GM19328 (cell line): ENCODE results near the gene DYSF.

Experiments used
- ATAC-seq: cut with Tn5 transposase; IDR thresholded peaks from one replicate; pipeline ENCODE4 v1.9.1; 2021; ENCODE audit warnings: mild to moderate bottlenecking, moderate library complexity; ENCODE audit not compliant: unreplicated experiment

DYSF gene

GRCh38 chr2:71714601-71715240 lies 261.4 kb downstream of the DYSF start:
- ATAC-seq, result no peak

DNA sequence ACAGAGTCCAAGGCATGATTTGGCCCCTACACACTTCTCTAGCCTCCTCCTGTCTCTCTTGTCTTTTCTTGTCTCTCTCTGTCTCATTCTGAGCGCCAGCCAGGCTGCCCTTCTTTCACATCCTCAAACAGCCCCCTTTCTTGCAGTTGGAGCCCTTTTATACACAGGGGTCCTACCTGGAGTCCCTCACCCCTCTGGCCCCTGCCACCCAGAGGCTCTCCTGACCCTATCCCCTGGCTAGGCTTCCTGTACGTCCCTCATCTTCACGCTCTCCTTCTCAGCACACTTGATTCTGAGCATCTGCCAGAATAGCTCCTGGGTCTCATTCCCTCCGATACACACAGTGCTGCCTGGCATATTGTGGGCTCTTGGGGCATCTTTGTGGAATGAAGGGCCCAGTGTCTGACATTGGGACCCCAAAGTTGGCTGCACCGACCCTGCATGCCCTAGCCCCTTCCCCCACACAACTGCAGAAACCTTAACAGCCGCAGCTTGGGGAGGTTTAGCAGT lies 261.9 kb downstream of the DYSF start:
- ATAC-seq, result no peak

GRCh38 chr2:71715951-71716696 lies 262.8 kb downstream of the DYSF start:
- ATAC-seq, result no peak

GRCh38 chr2:71716697-71717624 lies 263.6 kb downstream of the DYSF start:
- ATAC-seq, result no peak

DNA sequence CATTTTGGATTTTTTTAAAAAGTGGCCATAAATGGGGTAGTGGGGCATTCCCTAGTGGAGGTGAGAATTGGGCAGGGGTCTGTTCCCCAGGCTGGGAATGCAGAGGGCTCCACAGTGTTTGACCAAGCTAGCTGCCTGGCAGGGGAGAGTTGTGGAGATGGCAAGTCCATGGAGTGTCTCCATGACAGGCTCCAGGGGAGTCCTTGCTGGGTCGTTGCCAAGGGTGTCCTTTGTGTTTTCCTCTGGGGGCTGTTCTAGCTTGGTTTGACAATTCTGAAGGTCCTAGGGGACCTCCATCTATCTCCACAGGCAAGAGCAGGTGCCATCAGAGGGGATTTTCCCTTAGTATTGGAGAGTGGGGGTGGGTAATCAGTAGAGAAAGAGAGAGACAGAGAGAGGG lies 265.3 kb downstream of the DYSF start:
- ATAC-seq, result no peak

- no peak for ATAC-seq
Measured at GRCh38 chr2:71719520-71720282, 266.3 kb downstream of the DYSF start.

GRCh38 chr2:71720283-71720560 lies 266.9 kb downstream of the DYSF start:
- no peak for ATAC-seq

GRCh38 chr2:71720596-71721361 lies 267.4 kb downstream of the DYSF start:
- ATAC-seq, result no peak

DNA sequence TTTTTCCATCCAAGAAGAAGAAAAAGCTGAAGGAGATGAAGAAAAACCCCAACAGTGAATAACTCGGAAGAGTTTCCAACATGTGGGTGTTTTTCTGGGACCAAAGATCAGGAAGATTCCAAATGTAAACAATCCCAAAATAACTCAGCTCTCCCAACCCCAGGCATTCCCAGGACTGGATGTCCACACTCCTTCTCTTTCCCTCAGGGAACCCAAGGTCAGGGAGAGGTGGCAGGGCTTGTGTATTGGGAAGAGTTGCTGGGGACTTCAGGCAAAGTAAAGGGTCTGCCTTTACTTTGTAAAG lies 268.0 kb downstream of the DYSF start:
- ATAC-seq, result no peak

DNA sequence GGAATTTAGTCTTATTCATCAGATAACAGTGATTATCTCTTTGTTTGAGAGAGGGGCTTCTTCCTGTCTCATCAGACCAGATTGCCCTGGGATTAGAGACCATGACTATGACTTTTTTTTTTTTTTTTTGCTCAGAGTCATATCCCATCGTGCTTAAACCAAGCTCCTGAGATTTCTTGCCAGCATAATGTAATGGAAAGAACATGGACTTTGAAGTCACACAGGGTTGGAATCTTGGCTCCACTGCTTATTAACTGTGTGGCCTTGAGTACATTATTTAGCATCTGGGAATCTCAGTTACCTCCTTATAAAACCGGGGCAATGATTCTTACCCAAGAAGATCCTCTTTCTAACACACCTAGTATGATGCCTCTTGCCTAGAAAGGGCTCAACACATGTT lies 268.3 kb downstream of the DYSF start:
- ATAC-seq, result no peak

- no peak for ATAC-seq
Measured at GRCh38 chr2:71722286-71722685, 268.9 kb downstream of the DYSF start.

- no peak for ATAC-seq
Measured at GRCh38 chr2:71724793-71725192, 271.4 kb downstream of the DYSF start.

- no peak for ATAC-seq
Measured at GRCh38 chr2:71725836-71726235, 272.5 kb downstream of the DYSF start.

DNA sequence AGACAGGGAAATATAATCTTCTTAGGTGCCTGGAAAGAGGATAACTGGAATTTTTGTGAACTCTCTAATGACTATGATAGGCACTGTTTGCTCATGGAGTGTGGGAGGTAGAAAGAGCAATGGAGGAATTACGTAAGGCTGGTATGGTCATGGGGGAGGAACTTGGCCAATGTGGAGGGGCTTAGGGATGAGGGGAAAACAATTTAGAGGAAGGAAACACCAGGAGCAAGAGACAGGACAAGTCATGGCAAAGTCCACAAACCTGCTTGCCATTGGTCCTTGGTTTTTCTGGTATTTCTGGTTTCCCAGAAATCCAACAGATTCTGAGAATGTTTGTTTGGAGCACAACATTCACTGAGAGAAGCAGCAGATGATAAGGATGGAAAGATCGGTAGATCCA lies 274.2 kb downstream of the DYSF start:
- ATAC-seq, result no peak

DNA sequence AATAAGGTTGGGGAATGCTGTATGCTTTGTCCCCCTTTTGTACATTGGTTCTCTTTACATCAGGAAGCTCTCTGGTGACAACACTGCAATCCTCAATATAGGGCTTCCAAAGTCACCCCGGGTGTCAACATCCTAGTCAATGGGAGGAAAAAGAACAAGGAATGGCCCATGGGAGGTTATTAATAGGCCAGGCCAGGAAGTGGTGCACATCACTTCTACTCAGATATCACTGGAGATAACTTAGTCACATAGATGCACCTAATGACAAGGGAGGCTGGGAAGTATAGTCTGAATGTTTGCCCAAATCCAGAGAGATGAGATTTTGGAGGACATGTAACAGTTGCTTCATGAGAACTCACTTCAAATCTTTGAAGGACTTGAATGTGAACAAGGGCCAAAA lies 274.7 kb downstream of the DYSF start:
- no peak for ATAC-seq

DNA sequence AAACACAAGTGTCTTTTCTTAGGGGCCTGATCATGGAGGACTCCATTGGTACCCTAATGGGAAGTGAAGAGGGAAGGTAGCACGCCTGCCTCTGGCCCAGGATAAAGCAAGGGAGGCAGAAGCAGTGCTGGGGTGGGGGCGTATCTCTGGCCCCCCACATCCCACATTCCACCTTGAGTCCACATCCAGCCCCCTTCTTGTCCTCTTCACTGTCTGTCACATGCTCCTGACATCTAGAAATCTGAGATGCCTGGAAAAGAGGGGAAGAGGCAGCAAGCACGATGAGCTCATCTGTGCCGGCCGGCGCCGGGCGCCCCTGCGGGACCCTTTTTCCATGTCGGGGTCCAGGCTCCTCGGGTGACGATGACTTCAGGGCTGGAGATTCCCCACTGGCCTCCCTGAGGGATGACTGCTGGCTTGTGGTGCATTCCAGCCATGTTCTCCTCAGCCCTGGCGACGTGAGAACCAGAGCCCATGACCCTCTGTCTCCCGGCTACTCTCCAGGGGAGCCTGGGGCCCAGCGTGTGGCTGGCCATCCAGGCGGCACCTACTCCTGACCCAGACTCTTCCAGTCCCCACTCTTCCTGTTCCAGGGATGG lies 277.5 kb downstream of the DYSF start:
- no peak for ATAC-seq

- no peak for ATAC-seq
Measured at GRCh38 chr2:71734620-71735019, 281.3 kb downstream of the DYSF start.

DNA sequence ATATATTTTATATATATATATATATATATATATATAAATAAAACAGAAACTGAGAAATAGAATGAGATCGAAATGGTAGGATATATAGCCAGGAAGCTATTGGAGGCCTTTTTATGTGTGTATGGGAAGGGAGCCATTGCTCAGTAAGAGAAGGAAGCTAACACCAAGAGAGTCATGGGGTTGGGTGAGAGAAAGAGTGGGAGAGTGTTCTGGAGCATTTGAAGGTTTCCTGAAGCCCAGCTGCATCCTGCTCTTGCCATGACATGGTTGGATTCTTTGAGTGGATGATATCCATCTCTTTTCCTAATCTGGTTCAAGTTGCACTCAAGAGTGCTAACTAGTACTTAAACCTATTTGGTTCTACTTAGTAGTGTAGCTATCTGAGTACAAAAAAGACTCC lies 282.3 kb downstream of the DYSF start:
- ATAC-seq, result no peak
